Measurements from ENCODE around the gene MLLT10.
A peak's percentile ranks its signal among the peaks of the same experiment; 100 is the strongest.
"Not testable (repeated sequence)": the region's sequence is repeated elsewhere in the genome, so short reads cannot be mapped to it uniquely, and the experiment has no call there.

MLLT10 gene

GRCh38 chr10:21628023-21628422 lies 94.0 kb downstream of the MLLT10 start:
- H2AK5ac ChIP-seq (ENCODE audit: low read length), result no peak overlapping the region
- no peak overlapping the region for H3K27ac ChIP-seq (ENCODE audit: low read depth, low read length)
- no peak overlapping the region for H2BK15ac ChIP-seq (replicated peaks; ENCODE audit: low read depth)
- no peak overlapping the region for H4K5ac ChIP-seq (ENCODE audit: low read length)
- no peak overlapping the region for H4K8ac ChIP-seq (ENCODE audit: low read depth, low read length)
- H3K79me1 ChIP-seq (ENCODE audit: low read length), result peaks cover 7% of the 10 kb centered on the region
- no peaks in the 10 kb centered on the region for H3K27me3 ChIP-seq (ENCODE audit: insufficient read depth, low read length, poor library complexity)
- H3K4me2 ChIP-seq (ENCODE audit: low read length), result no peak overlapping the region
- no peak overlapping the region for H3K56ac ChIP-seq (ENCODE audit: low read length)
- no peaks in the 10 kb centered on the region for H3K79me2 ChIP-seq (ENCODE audit: control insufficient read depth, insufficient read depth, low read length)
- H3K36me3 ChIP-seq (ENCODE audit: control insufficient read depth, insufficient read depth, low read length), result no peaks in the 10 kb centered on the region
- no peak overlapping the region for H3K18ac ChIP-seq (ENCODE audit: low read length)
- no peak overlapping the region for H3K4ac ChIP-seq (ENCODE audit: low read depth, low read length)
- peak; percentile 71 for DNase-seq
- WGBS (ENCODE audit: extremely low coverage, insufficient coverage, low lambda C conversion rate), result no CpG with 5 or more reads among the region's 2 CpGs
- no peak overlapping the region for H3K23ac ChIP-seq (ENCODE audit: low read length)
- no peak overlapping the region for H2BK5ac ChIP-seq (ENCODE audit: low read length)
- H3K9ac ChIP-seq (ENCODE audit: low read length), result no peak overlapping the region
- H2BK120ac ChIP-seq (ENCODE audit: low read depth, low read length), result no peak overlapping the region
- H3K4me3 ChIP-seq (ENCODE audit: low read length), result no peak overlapping the region
- H3K4me1 ChIP-seq (ENCODE audit: control insufficient read depth, low read depth, low read length), result no peaks in the 10 kb centered on the region

GRCh38 chr10:21628645-21629044 lies 94.6 kb downstream of the MLLT10 start:
- H3K9ac ChIP-seq (ENCODE audit: low read length); H3K27me3 ChIP-seq (ENCODE audit: insufficient read depth, low read length, poor library complexity); H2AK5ac ChIP-seq (ENCODE audit: low read length); H2BK120ac ChIP-seq (ENCODE audit: low read depth, low read length); H3K4me3 ChIP-seq (ENCODE audit: low read length); H3K36me3 ChIP-seq (ENCODE audit: control insufficient read depth, insufficient read depth, low read length); H3K4ac ChIP-seq (ENCODE audit: low read depth, low read length); H3K56ac ChIP-seq (ENCODE audit: low read length); H3K4me1 ChIP-seq (ENCODE audit: control insufficient read depth, low read depth, low read length); H4K8ac ChIP-seq (ENCODE audit: low read depth, low read length); DNase-seq; H3K23ac ChIP-seq (ENCODE audit: low read length); H3K18ac ChIP-seq (ENCODE audit: low read length); H3K27ac ChIP-seq (ENCODE audit: low read depth, low read length); H2BK5ac ChIP-seq (ENCODE audit: low read length); H3K79me1 ChIP-seq (ENCODE audit: low read length); H4K5ac ChIP-seq (ENCODE audit: low read length); H2BK15ac ChIP-seq (replicated peaks; ENCODE audit: low read depth); H3K79me2 ChIP-seq (ENCODE audit: control insufficient read depth, insufficient read depth, low read length); H3K4me2 ChIP-seq (ENCODE audit: low read length): not testable (repeated sequence)
- no CpG with 5 or more reads among the region's 8 CpGs for WGBS (ENCODE audit: extremely low coverage, insufficient coverage, low lambda C conversion rate)

- Histone ChIP-seq H3K4me2 (ENCODE audit: low read length) (no peak overlapping the region), H3K4ac (ENCODE audit: low read depth, low read length) (no peak overlapping the region), H3K18ac (ENCODE audit: low read length) (no peak overlapping the region), H3K79me1 (ENCODE audit: low read length) (peaks cover 20% of the 10 kb centered on the region), H4K8ac (ENCODE audit: low read depth, low read length) (no peak overlapping the region), H3K36me3 (ENCODE audit: control insufficient read depth, insufficient read depth, low read length) (no peaks in the 10 kb centered on the region), H3K9ac (ENCODE audit: low read length) (no peak overlapping the region), H2BK120ac (ENCODE audit: low read depth, low read length) (no peak overlapping the region), H2BK15ac (replicated peaks; ENCODE audit: low read depth) (no peak overlapping the region), H3K27ac (ENCODE audit: low read depth, low read length) (no peak overlapping the region), H3K27me3 (ENCODE audit: insufficient read depth, low read length, poor library complexity) (no peaks in the 10 kb centered on the region), H3K4me3 (ENCODE audit: low read length) (no peak overlapping the region), H3K4me1 (ENCODE audit: control insufficient read depth, low read depth, low read length) (peaks cover 3% of the 10 kb centered on the region), H2AK5ac (ENCODE audit: low read length) (no peak overlapping the region), H3K79me2 (ENCODE audit: control insufficient read depth, insufficient read depth, low read length) (peaks cover 5% of the 10 kb centered on the region), H3K56ac (ENCODE audit: low read length) (no peak overlapping the region), H4K5ac (ENCODE audit: low read length) (no peak overlapping the region), H3K23ac (ENCODE audit: low read length) (no peak overlapping the region), H2BK5ac (ENCODE audit: low read length) (no peak overlapping the region)
- DNase-seq, result no peak
- whole genome bisulfite sequencing (ENCODE audit: extremely low coverage, insufficient coverage, low lambda C conversion rate), result no CpG with 5 or more reads among the region's 4 CpGs
Measured at GRCh38 chr10:21634599-21635365, 100.8 kb downstream of the MLLT10 start.

GRCh38 chr10:21637795-21638194 lies 103.8 kb downstream of the MLLT10 start:
- Histone ChIP-seq H3K56ac (ENCODE audit: low read length) (no peak overlapping the region), H3K36me3 (ENCODE audit: control insufficient read depth, insufficient read depth, low read length) (no peaks in the 10 kb centered on the region), H3K9ac (ENCODE audit: low read length) (no peak overlapping the region), H4K8ac (ENCODE audit: low read depth, low read length) (no peak overlapping the region), H3K23ac (ENCODE audit: low read length) (no peak overlapping the region), H3K18ac (ENCODE audit: low read length) (no peak overlapping the region), H3K79me2 (ENCODE audit: control insufficient read depth, insufficient read depth, low read length) (peaks cover 5% of the 10 kb centered on the region), H3K27ac (ENCODE audit: low read depth, low read length) (no peak overlapping the region), H2BK15ac (replicated peaks; ENCODE audit: low read depth) (no peak overlapping the region), H2BK5ac (ENCODE audit: low read length) (no peak overlapping the region), H3K27me3 (ENCODE audit: insufficient read depth, low read length, poor library complexity) (no peaks in the 10 kb centered on the region), H2BK120ac (ENCODE audit: low read depth, low read length) (no peak overlapping the region), H3K4me2 (ENCODE audit: low read length) (no peak overlapping the region), H3K4ac (ENCODE audit: low read depth, low read length) (no peak overlapping the region), H3K4me1 (ENCODE audit: control insufficient read depth, low read depth, low read length) (peaks cover 3% of the 10 kb centered on the region), H2AK5ac (ENCODE audit: low read length) (no peak overlapping the region), H3K4me3 (ENCODE audit: low read length) (no peak overlapping the region), H3K79me1 (ENCODE audit: low read length) (peaks cover 21% of the 10 kb centered on the region), H4K5ac (ENCODE audit: low read length) (no peak overlapping the region)
- DNase-seq, result no peak
- no CpG with 5 or more reads among the region's 3 CpGs for WGBS (ENCODE audit: extremely low coverage, insufficient coverage, low lambda C conversion rate)

GRCh38 chr10:21638681-21639080 lies 104.6 kb downstream of the MLLT10 start:
- no peak overlapping the region for H3K56ac ChIP-seq (ENCODE audit: low read length)
- H3K4me1 ChIP-seq (ENCODE audit: control insufficient read depth, low read depth, low read length), result peaks cover 3% of the 10 kb centered on the region
- no peak overlapping the region for H2AK5ac ChIP-seq (ENCODE audit: low read length)
- no peak overlapping the region for H3K4me2 ChIP-seq (ENCODE audit: low read length)
- no peak overlapping the region for H3K9ac ChIP-seq (ENCODE audit: low read length)
- no peak overlapping the region for H2BK120ac ChIP-seq (ENCODE audit: low read depth, low read length)
- H4K8ac ChIP-seq (ENCODE audit: low read depth, low read length), result no peak overlapping the region
- H3K23ac ChIP-seq (ENCODE audit: low read length), result no peak overlapping the region
- no peak overlapping the region for H3K4ac ChIP-seq (ENCODE audit: low read depth, low read length)
- no peak for DNase-seq
- no peak overlapping the region for H4K5ac ChIP-seq (ENCODE audit: low read length)
- H2BK5ac ChIP-seq (ENCODE audit: low read length), result no peak overlapping the region
- no peak overlapping the region for H2BK15ac ChIP-seq (replicated peaks; ENCODE audit: low read depth)
- peaks cover 5% of the 10 kb centered on the region for H3K79me2 ChIP-seq (ENCODE audit: control insufficient read depth, insufficient read depth, low read length)
- H3K36me3 ChIP-seq (ENCODE audit: control insufficient read depth, insufficient read depth, low read length), result no peaks in the 10 kb centered on the region
- no peak overlapping the region for H3K4me3 ChIP-seq (ENCODE audit: low read length)
- H3K18ac ChIP-seq (ENCODE audit: low read length), result no peak overlapping the region
- H3K79me1 ChIP-seq (ENCODE audit: low read length), result peaks cover 21% of the 10 kb centered on the region
- no peaks in the 10 kb centered on the region for H3K27me3 ChIP-seq (ENCODE audit: insufficient read depth, low read length, poor library complexity)
- no peak overlapping the region for H3K27ac ChIP-seq (ENCODE audit: low read depth, low read length)
- no CpG with 5 or more reads among the region's 2 CpGs for WGBS (ENCODE audit: extremely low coverage, insufficient coverage, low lambda C conversion rate)

GRCh38 chr10:21648040-21648439 lies 114.0 kb downstream of the MLLT10 start:
- no peaks in the 10 kb centered on the region for H3K4me1 ChIP-seq (ENCODE audit: control insufficient read depth, low read depth, low read length)
- peaks cover 8% of the 10 kb centered on the region for H3K79me1 ChIP-seq (ENCODE audit: low read length)
- no peak overlapping the region for H3K9ac ChIP-seq (ENCODE audit: low read length)
- no peak overlapping the region for H2AK5ac ChIP-seq (ENCODE audit: low read length)
- H3K4ac ChIP-seq (ENCODE audit: low read depth, low read length), result no peak overlapping the region
- no peaks in the 10 kb centered on the region for H3K27me3 ChIP-seq (ENCODE audit: insufficient read depth, low read length, poor library complexity)
- H4K8ac ChIP-seq (ENCODE audit: low read depth, low read length), result no peak overlapping the region
- no peak overlapping the region for H3K4me2 ChIP-seq (ENCODE audit: low read length)
- H3K18ac ChIP-seq (ENCODE audit: low read length), result no peak overlapping the region
- no peak overlapping the region for H2BK120ac ChIP-seq (ENCODE audit: low read depth, low read length)
- no peak for DNase-seq
- no peak overlapping the region for H3K4me3 ChIP-seq (ENCODE audit: low read length)
- H4K5ac ChIP-seq (ENCODE audit: low read length), result no peak overlapping the region
- no peaks in the 10 kb centered on the region for H3K36me3 ChIP-seq (ENCODE audit: control insufficient read depth, insufficient read depth, low read length)
- no peak overlapping the region for H3K27ac ChIP-seq (ENCODE audit: low read depth, low read length)
- no peak overlapping the region for H3K23ac ChIP-seq (ENCODE audit: low read length)
- H3K79me2 ChIP-seq (ENCODE audit: control insufficient read depth, insufficient read depth, low read length), result peaks cover 3% of the 10 kb centered on the region
- H3K56ac ChIP-seq (ENCODE audit: low read length), result no peak overlapping the region
- H2BK15ac ChIP-seq (replicated peaks; ENCODE audit: low read depth), result no peak overlapping the region
- H2BK5ac ChIP-seq (ENCODE audit: low read length), result no peak overlapping the region
